OCI-LY3 (cell line): ENCODE measurements around the gene KMO.
A peak's percentile ranks its signal among the peaks of the same experiment; 100 is the strongest.

Source experiments
- H2AFZ ChIP-seq: fragments of 200-600, 300-600 bp; shearing (Covaris generic); 2 replicates; pipeline ENCODE4 v1.6.0; 2014; ENCODE audit warnings: antibody characterized with exemption, low read depth, low read length
- H3K27ac ChIP-seq: fragments of 200-600, 300-600 bp; sonication (generic); 2 replicates; pipeline ENCODE4 v1.5.1; 2014; ENCODE audit warnings: mild to moderate bottlenecking, low read length, moderate library complexity, mixed read lengths
- H3K27me3 ChIP-seq: fragments of 200-600, 300-600 bp; sonication (generic); 2 replicates; pipeline ENCODE4 v1.6.1; 2014; ENCODE audit warnings: low read depth, low read length, mixed read lengths
- H3K36me3 ChIP-seq: fragments of 200-600, 300-600 bp; sonication (generic); replicated peaks from 2 replicates; pipeline ENCODE3; 2014; ENCODE audit warnings: low read depth, low read length, mixed read lengths
- H3K4me1 ChIP-seq: fragments of 300-600, 200-600 bp; sonication (generic); 2 replicates; pipeline ENCODE4 v1.6.1; 2014; ENCODE audit warnings: low read length, mixed read lengths
- H3K4me2 ChIP-seq: fragments of 200-600, 300-600 bp; sonication (generic); 2 replicates; pipeline ENCODE4 v1.6.1; 2014; ENCODE audit warnings: low read length, mixed read lengths
- H3K4me3 ChIP-seq: fragments of 300-600, 200-600 bp; sonication (generic); 2 replicates; pipeline ENCODE4 v1.5.1; 2014; ENCODE audit warnings: antibody characterized with exemption, mild to moderate bottlenecking, low read length, moderate library complexity
- H3K79me2 ChIP-seq: fragments of 300-600, 200-600 bp; shearing (Covaris generic); 2 replicates; pipeline ENCODE4 v1.6.1; 2014; ENCODE audit warnings: mild to moderate bottlenecking, low read length, mixed read lengths
- H3K9ac ChIP-seq: fragments of 300-600, 200-600 bp; shearing (Covaris generic); 2 replicates; pipeline ENCODE4 v1.6.0; 2014; ENCODE audit warnings: mild to moderate bottlenecking, low read length, moderate library complexity
- H3K9me3 ChIP-seq: fragments of 200-600, 300-600 bp; shearing (Covaris generic); 2 replicates; pipeline ENCODE4 v1.6.1; 2014; ENCODE audit warnings: low read length, mixed read lengths; ENCODE audit not compliant: insufficient read depth
- H4K20me1 ChIP-seq: fragments of 200-600, 300-600 bp; sonication (generic); 2 replicates; pipeline ENCODE4 v1.6.1; 2016; ENCODE audit warnings: low read length, mixed read lengths; ENCODE audit not compliant: insufficient read depth
- EZH2phosphoT487 ChIP-seq: fragments of 200-600 bp; shearing (Covaris generic); IDR thresholded peaks from 2 replicates; pipeline ENCODE4 v1.6.1; 2018; ENCODE audit warnings: antibody characterized with exemption, mixed run types, low read depth
- TF ChIP-seq, protein P1 (sequence below): fragments of 200-600, 300-600 bp; sonication (generic); IDR thresholded peaks from 2 replicates; pipeline ENCODE4 v1.5.1; 2014; ENCODE audit warnings: antibody characterized with exemption, low read length, low read depth

Gene KMO

GRCh38 chr1:241550318-241550717 is 18.1 kb downstream of the KMO start:
- H3K9me3 ChIP-seq, result no peaks in the 10 kb centered on the region
- TF ChIP-seq, protein P1, sequence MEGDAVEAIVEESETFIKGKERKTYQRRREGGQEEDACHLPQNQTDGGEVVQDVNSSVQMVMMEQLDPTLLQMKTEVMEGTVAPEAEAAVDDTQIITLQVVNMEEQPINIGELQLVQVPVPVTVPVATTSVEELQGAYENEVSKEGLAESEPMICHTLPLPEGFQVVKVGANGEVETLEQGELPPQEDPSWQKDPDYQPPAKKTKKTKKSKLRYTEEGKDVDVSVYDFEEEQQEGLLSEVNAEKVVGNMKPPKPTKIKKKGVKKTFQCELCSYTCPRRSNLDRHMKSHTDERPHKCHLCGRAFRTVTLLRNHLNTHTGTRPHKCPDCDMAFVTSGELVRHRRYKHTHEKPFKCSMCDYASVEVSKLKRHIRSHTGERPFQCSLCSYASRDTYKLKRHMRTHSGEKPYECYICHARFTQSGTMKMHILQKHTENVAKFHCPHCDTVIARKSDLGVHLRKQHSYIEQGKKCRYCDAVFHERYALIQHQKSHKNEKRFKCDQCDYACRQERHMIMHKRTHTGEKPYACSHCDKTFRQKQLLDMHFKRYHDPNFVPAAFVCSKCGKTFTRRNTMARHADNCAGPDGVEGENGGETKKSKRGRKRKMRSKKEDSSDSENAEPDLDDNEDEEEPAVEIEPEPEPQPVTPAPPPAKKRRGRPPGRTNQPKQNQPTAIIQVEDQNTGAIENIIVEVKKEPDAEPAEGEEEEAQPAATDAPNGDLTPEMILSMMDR, result no peak
- TF ChIP-seq EZH2phosphoT487, result no peak

DNA sequence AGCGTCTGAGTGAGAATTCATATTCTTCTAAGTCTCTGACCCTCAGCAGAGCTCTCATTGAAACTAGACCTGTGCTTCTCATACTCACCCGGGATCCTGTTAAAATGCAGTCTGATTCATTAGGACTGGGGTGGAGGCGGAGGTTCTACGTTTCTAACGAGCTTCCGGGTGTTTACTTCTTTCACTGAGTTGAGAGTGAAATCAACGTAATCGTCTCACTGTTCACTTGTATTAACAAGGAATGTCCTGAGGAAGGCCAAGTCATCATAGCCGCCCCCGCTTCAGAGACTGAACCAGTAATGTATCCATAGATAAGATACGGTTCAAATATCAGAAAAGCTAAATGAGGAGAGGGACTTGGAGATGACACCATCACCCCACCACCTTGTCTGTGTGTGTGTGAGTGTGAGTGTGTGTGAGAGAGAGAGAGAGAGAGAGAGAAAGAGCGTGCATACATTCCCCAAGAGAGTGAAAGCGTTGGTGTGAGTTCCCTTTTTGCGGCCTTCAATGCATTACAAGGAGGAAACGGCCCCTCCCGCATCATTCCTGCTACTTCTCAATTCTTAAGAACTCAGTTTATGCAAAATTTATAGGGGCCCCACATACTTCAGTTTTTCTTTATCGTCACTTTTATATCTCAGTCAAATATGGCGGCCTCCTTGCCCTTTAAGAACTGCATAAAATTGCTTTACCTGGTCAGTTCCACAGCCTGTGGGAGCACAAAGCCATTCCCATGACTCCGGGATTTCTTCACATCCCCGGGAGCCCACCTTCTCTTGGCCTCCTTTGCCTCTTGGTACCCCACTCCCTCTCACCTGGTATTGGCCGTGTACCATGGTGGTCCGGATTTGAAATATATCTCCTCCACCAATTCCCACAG is 19.8 kb downstream of the KMO start:
- Histone ChIP-seq H3K9ac (peak overlapping the region; percentile 52), H3K79me2 (no peaks in the 10 kb centered on the region), H3K4me3 (peak overlapping the region; percentile 65), H3K4me2 (peak overlapping the region; percentile 76), H4K20me1 (no peaks in the 10 kb centered on the region), H3K9me3 (no peaks in the 10 kb centered on the region), H3K36me3 (no peaks in the 10 kb centered on the region), H3K27ac (peak overlapping the region; percentile 55), H3K27me3 (no peaks in the 10 kb centered on the region), H2AFZ (peak overlapping the region; percentile 91), H3K4me1 (peaks cover 17% of the 10 kb centered on the region)
- TF ChIP-seq, protein P1, result no peak
- TF ChIP-seq EZH2phosphoT487, result no peak

More at GRCh38 chr1:241550318-241550717, 18.1 kb downstream of the KMO start:
- H3K27ac ChIP-seq, result no peak overlapping the region
- H3K4me1 ChIP-seq, result peaks cover 17% of the 10 kb centered on the region
- H3K79me2 ChIP-seq, result no peaks in the 10 kb centered on the region
- no peaks in the 10 kb centered on the region for H4K20me1 ChIP-seq
- H3K9ac ChIP-seq, result no peak overlapping the region
- H3K36me3 ChIP-seq, result no peaks in the 10 kb centered on the region
- H3K27me3 ChIP-seq, result no peaks in the 10 kb centered on the region
- no peak overlapping the region for H2AFZ ChIP-seq
- no peak overlapping the region for H3K4me2 ChIP-seq
- H3K4me3 ChIP-seq, result no peak overlapping the region

- Histone ChIP-seq H3K9ac (no peak overlapping the region), H3K79me2 (no peaks in the 10 kb centered on the region)
Observed at GRCh38 chr1:241553886-241554592, 21.9 kb downstream of the KMO start.

More at GRCh38 chr1:241553886-241554592, 21.9 kb downstream of the KMO start:
- no peak overlapping the region for H3K27ac ChIP-seq
- no peak for TF ChIP-seq EZH2phosphoT487
- TF ChIP-seq, protein P1, result no peak
- H3K9me3 ChIP-seq, result no peaks in the 10 kb centered on the region
- no peaks in the 10 kb centered on the region for H3K27me3 ChIP-seq
- peaks cover 17% of the 10 kb centered on the region for H3K4me1 ChIP-seq
- no peak overlapping the region for H2AFZ ChIP-seq
- no peak overlapping the region for H3K4me2 ChIP-seq
- no peak overlapping the region for H3K4me3 ChIP-seq
- H4K20me1 ChIP-seq, result no peaks in the 10 kb centered on the region
- no peaks in the 10 kb centered on the region for H3K36me3 ChIP-seq
